IPS DF 4.7 (cell line): ENCODE measurements around the gene PATE1.

Experiments
- DNase-seq: peaks from one replicate; pipeline ENCODE4 v3.0.0-alpha.2; 2013; ENCODE audit warnings: low spot score; ENCODE audit errors: extremely low read depth

Gene PATE1

DNA sequence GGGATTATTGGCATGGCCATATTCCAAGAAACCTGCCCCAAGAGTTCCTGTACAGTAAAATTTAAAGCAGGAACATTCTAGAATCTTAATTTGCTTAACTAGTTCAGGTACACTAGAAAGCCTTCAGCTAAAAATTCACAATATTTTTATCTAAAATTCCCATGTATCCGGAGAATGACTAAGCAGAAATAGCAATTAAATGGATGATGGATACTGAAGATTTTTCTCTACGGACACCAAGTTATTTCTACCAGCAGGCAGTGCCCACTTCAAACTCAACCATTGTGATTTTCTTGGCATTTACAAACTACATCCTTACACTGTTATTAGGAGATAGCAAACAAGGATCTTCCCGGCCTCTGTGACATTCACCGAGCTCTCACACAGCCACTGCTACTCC, 44.7 kb downstream of the PATE1 start:
- no peak for DNase-seq

GRCh38 chr11:125797641-125798040, 51.6 kb downstream of the PATE1 start:
- peak; percentile 7 for DNase-seq
